Measurements from ENCODE around the gene SLC2A4.
A peak's percentile ranks its signal among the peaks of the same experiment; 100 is the strongest.

Gene SLC2A4

DNA sequence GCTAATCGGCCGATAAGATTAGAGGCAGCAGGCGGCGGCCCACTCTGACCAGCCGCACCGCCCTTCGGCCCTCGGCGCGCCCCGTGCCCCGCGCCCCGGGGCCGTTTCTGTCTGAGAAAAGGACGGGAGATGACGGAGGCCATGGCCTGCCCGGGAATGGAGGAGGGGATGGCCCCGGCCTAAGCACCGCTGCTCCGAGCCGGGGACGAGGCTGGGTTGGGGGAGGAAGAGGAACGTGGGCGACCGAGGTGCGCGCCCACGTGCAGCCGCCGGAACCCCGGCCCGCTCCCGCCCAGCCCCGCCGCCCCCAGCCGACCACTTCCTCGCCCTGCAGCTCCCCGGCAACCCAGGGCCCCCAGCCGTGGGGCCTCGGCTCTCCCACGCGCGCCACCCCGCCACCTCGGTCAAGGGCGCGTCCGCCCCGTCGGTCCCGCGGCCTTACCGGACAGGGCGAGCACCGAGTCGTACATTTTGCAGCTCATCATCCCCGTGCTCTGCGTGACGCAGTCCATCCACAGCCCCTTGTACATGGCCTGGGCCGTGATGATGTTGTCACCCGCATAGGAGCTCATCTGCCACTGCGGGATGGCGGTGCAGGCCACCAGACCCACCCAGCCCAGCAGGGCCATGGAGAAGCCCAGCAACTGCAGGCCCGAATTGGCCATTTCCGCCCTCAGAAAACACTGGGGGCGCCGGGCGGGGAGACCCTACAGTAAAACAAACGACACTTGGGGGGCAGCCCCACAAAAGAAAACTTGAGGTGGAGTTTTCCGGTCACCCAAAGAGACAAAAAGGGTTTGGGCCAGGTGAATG, 19.9 kb upstream of the SLC2A4 start:
- TF ChIP-seq, protein P1, sequence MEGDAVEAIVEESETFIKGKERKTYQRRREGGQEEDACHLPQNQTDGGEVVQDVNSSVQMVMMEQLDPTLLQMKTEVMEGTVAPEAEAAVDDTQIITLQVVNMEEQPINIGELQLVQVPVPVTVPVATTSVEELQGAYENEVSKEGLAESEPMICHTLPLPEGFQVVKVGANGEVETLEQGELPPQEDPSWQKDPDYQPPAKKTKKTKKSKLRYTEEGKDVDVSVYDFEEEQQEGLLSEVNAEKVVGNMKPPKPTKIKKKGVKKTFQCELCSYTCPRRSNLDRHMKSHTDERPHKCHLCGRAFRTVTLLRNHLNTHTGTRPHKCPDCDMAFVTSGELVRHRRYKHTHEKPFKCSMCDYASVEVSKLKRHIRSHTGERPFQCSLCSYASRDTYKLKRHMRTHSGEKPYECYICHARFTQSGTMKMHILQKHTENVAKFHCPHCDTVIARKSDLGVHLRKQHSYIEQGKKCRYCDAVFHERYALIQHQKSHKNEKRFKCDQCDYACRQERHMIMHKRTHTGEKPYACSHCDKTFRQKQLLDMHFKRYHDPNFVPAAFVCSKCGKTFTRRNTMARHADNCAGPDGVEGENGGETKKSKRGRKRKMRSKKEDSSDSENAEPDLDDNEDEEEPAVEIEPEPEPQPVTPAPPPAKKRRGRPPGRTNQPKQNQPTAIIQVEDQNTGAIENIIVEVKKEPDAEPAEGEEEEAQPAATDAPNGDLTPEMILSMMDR (IDR thresholded peaks at IDR 0.05; ENCODE audit: poor library complexity, severe bottlenecking): no peak
- DNase-seq (ENCODE audit: low spot score) (no peak), ATAC-seq (ENCODE audit: low read depth) (peak; percentile 1; the same call in 1 of the 3 replicates)
- Histone ChIP-seq H3K4me3 (ENCODE audit: severe bottlenecking) (peak overlapping the region; percentile 71), H3K27me3 (ENCODE audit: insufficient read depth, poor library complexity, severe bottlenecking) (no peaks in the 10 kb centered on the region), H3K27ac (ENCODE audit: poor library complexity, severe bottlenecking) (peak overlapping the region; percentile 86), H3K36me3 (ENCODE audit: low read depth) (peaks cover 47% of the 10 kb centered on the region), H3K4me1 (ENCODE audit: insufficient read depth, poor library complexity, severe bottlenecking) (peaks cover 23% of the 10 kb centered on the region), H3K9me3 (ENCODE audit: severe bottlenecking) (no peaks in the 10 kb centered on the region)

DNA sequence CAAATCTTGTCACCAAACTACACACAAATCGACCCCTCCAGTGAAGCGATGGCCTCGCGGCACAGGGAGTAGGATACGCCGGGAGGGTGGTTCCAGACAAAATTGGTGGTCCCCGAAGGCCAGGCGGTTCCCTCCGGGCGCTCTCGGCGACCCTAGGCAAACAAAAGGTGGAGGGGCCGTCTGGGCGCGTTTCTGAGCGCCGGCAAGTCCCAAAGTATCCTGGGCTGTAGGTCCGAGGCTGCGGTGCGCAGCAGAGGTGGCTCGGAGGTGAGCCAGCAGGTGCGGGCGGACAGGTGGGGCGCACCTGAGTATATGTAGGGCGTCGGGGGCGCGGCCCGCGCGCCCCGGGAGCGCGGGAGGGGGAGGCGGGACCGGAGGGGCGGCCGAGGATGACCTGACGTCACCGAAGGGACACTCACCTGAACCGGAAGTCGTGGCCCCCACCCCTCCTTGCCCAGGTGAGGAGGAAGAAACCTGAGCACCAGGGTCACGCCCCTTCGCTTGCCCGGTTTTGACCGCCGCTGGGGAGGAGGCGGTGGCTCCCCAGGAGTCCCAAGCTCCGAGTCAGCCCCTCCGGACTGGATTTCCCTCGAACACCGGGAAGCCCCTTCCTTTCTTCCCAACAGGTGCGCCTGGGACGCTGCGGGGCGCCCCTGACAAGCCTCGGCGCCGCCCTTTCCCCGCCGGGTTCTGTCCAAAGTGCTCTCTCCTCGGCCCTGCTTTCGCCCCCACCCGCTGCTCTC, 19.2 kb upstream of the SLC2A4 start, which contains the start of gene CLDN7:
Gene CLDN7 (minus strand): TSS at position 287 of the 743 bp plus-strand sequence. CDS start 435 bp downstream, outside the sequence.
- DNase-seq (ENCODE audit: low spot score): peak; percentile 96
- Histone ChIP-seq H3K9me3 (ENCODE audit: severe bottlenecking) (no peaks in the 10 kb centered on the region), H3K4me1 (ENCODE audit: insufficient read depth, poor library complexity, severe bottlenecking) (peaks cover 23% of the 10 kb centered on the region), H3K4me3 (ENCODE audit: severe bottlenecking) (peak within 1 kb of the TSS; percentile 71), H3K27me3 (ENCODE audit: insufficient read depth, poor library complexity, severe bottlenecking) (no peaks in the 10 kb centered on the region), H3K27ac (ENCODE audit: poor library complexity, severe bottlenecking) (peak within 1 kb of the TSS; percentile 86), H3K36me3 (ENCODE audit: low read depth) (peaks cover 40% of the 10 kb centered on the region)
- ATAC-seq (ENCODE audit: low read depth): peak; percentile 50
- TF ChIP-seq, protein P1 (IDR thresholded peaks at IDR 0.05; ENCODE audit: poor library complexity, severe bottlenecking): peak; percentile 55

DNA sequence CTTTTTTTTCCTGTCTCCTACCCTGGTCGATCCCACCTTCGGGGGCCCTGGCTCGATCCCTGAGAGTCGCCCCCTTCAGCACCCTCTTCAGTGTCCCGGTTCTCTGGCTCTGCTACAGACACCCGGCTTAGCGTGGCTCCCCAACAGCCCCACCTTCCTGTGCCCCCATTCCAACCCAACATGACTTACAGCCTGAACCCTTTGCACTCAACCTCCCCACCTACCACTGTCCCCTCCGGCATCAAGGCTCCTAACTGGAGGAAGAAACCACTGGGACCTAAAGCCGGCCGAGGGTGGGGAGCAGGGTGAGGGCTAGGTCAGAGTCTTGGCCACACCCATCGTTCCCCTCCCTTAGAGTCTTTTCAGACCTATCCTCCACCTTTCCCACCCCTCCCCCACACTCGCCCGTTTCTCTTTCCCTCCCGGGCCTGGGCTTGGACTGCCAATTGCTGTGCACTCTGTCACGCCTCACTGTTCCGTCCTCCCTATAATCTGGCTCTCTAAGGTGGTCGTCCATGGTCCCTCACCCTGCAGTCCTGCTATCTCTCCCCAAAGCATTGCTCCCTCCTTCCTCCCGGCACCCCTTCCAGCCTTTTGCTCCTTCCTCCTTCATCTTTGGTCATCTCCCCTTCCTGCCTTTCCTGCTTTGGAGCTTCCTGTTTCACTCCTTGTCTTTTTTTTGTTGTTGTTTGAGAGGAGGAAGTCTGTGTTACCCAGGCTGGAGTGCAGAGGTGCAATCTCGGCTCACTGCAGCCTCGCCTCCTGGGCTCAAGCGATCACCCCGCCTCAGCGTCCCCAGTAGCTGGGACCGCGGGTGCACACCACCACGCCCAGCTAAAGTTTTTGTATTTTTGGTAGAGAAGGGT, 18.4 kb upstream of the SLC2A4 start:
- H3K27ac ChIP-seq (ENCODE audit: poor library complexity, severe bottlenecking): peak overlapping the region; percentile 86

DNA sequence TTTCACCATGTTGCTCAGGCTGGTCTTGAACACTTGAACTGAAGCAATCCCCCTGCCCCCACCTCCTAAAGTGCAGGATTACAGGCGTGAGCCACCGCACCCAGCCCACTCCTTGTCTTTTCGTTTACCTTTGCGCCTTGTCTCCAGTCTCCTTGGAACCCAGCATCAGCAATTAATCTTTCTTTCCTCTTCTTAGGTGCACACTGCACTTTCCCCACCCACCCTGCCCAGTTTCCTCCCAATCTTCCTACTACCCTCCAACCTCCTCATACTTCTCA, 17.8 kb upstream of the SLC2A4 start:
- no peaks in the 10 kb centered on the region for H3K27me3 ChIP-seq (ENCODE audit: insufficient read depth, poor library complexity, severe bottlenecking)
- H3K36me3 ChIP-seq (ENCODE audit: low read depth): peaks cover 26% of the 10 kb centered on the region

More for the DNA sequence above, 18.4 kb upstream of the SLC2A4 start:
- Histone ChIP-seq H3K9me3 (ENCODE audit: severe bottlenecking) (no peaks in the 10 kb centered on the region), H3K4me3 (ENCODE audit: severe bottlenecking) (peak overlapping the region; percentile 71), H3K4me1 (ENCODE audit: insufficient read depth, poor library complexity, severe bottlenecking) (peaks cover 23% of the 10 kb centered on the region), H3K27me3 (ENCODE audit: insufficient read depth, poor library complexity, severe bottlenecking) (no peaks in the 10 kb centered on the region), H3K36me3 (ENCODE audit: low read depth) (peaks cover 32% of the 10 kb centered on the region)
- no peak for DNase-seq (ENCODE audit: low spot score)
- ATAC-seq (ENCODE audit: low read depth): peak; percentile 44
- TF ChIP-seq, protein P1 (IDR thresholded peaks at IDR 0.05; ENCODE audit: poor library complexity, severe bottlenecking): no peak

More for the DNA sequence above, 17.8 kb upstream of the SLC2A4 start:
- Histone ChIP-seq H3K9me3 (ENCODE audit: severe bottlenecking) (no peaks in the 10 kb centered on the region), H3K4me3 (ENCODE audit: severe bottlenecking) (peak overlapping the region; percentile 71), H3K4me1 (ENCODE audit: insufficient read depth, poor library complexity, severe bottlenecking) (peaks cover 23% of the 10 kb centered on the region), H3K27ac (ENCODE audit: poor library complexity, severe bottlenecking) (peak overlapping the region; percentile 86)
- no peak for ATAC-seq (ENCODE audit: low read depth)
- TF ChIP-seq, protein P1 (IDR thresholded peaks at IDR 0.05; ENCODE audit: poor library complexity, severe bottlenecking): no peak
- no peak for DNase-seq (ENCODE audit: low spot score)
